Measurements from ENCODE around the gene PHRF1.

PHRF1 gene

GRCh38 chr11:575313-575995, 816 bp upstream of the PHRF1 start:
- DNase-seq = peak; percentile 90

- no peak for DNase-seq
Observed at GRCh38 chr11:576811-577610, 741 bp downstream of the PHRF1 start.

- no peak for DNase-seq
Observed at GRCh38 chr11:577611-577894, 1.3 kb downstream of the PHRF1 start.

GRCh38 chr11:578276-579035, 2.2 kb downstream of the PHRF1 start:
- no peak for DNase-seq

- DNase-seq = no peak
Observed at GRCh38 chr11:579830-580601, 3.7 kb downstream of the PHRF1 start.

- no peak for DNase-seq
Observed at GRCh38 chr11:581342-581741, 5.1 kb downstream of the PHRF1 start.

- no peak for DNase-seq
Observed at GRCh38 chr11:581752-582151, 5.5 kb downstream of the PHRF1 start.

- no peak for DNase-seq
Observed at GRCh38 chr11:584287-584686, 8.0 kb downstream of the PHRF1 start.

- DNase-seq = no peak
Observed at GRCh38 chr11:586376-587316, 10.4 kb downstream of the PHRF1 start.

- DNase-seq = no peak
Observed at GRCh38 chr11:587546-587945, 11.3 kb downstream of the PHRF1 start.

- DNase-seq = no peak
Observed at GRCh38 chr11:587978-588380, 11.7 kb downstream of the PHRF1 start.

- DNase-seq = no peak
Observed at GRCh38 chr11:589798-590197, 13.5 kb downstream of the PHRF1 start.

- DNase-seq = no peak
Observed at GRCh38 chr11:590997-591396, 14.7 kb downstream of the PHRF1 start.

- DNase-seq = no peak
Observed at GRCh38 chr11:592501-592900, 16.2 kb downstream of the PHRF1 start.

GRCh38 chr11:592918-593317, 16.6 kb downstream of the PHRF1 start:
- no peak for DNase-seq

- DNase-seq = no peak
Observed at GRCh38 chr11:593347-593746, 17.1 kb downstream of the PHRF1 start.

GRCh38 chr11:595400-595799, 19.1 kb downstream of the PHRF1 start:
- DNase-seq = no peak

GRCh38 chr11:596374-596773, 20.1 kb downstream of the PHRF1 start:
- no peak for DNase-seq

- DNase-seq = no peak
Observed at GRCh38 chr11:597166-597725, 21.0 kb downstream of the PHRF1 start.

GRCh38 chr11:598005-598680, 21.9 kb downstream of the PHRF1 start:
- DNase-seq = no peak
